SK-N-SH (cell line): ENCODE data around the gene RNF217.

Experiments used
- CTCF ChIP-seq: fragments of 200-600 bp; sonication (generic); IDR thresholded peaks from 2 replicates; pipeline ENCODE4 v1.6.1; 2017; ENCODE audit warnings: antibody characterized with exemption, mild to moderate bottlenecking, moderate library complexity
- EP300 ChIP-seq, 2 experiments: IDR thresholded peaks; 2 replicates each; pipeline versions ENCODE4 v1.4.0 to v1.6.1; 2012; ENCODE audit warnings: borderline replicate concordance in 1 of 2, low read depth in 1 of 2, low read length in 1 of 2
- MXI1 ChIP-seq: IDR thresholded peaks from 2 replicates; pipeline ENCODE4 v1.6.1; 2012; ENCODE audit warnings: mild to moderate bottlenecking, low read depth, low read length, improper control_type of control experiment
- RCOR1 ChIP-seq: fragments of 150-350 bp; IDR thresholded peaks from 2 replicates; pipeline ENCODE4 v1.6.1; 2017; ENCODE audit warnings: antibody characterized with exemption, low read length
- TCF12 ChIP-seq: IDR thresholded peaks from 2 replicates; pipeline ENCODE4 v1.4.0; 2012
- TF ChIP-seq, protein P1 (sequence below): IDR thresholded peaks from 2 replicates; pipeline ENCODE4 v1.4.0; 2012; ENCODE audit warnings: low read depth

DNA sequence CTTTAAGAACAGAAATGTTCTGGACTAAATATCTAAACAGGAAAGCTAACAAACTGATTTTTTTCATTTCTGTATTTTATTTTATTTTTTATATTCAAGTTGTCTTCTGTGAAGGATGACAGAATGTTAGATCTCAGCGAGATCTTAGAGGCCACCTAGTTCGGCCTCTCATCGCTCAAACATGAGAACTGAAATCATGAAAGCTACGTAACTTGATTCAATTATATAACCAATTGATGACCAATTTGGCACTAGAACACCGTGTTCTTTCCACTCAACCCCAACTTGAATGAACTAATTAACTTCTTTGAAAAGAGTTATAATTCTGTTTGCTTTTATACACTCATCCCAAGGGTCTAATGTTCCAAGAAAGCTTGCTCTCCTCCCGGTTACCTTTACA is 24.6 kb upstream of the RNF217 start:
- no peak for TF ChIP-seq EP300 (IDR thresholded peaks at IDR 0.05; ENCODE audit: borderline replicate concordance in 1 of 2, low read depth in 1 of 2, low read length in 1 of 2)
- TF ChIP-seq MXI1: no peak
- no peak for TF ChIP-seq CTCF
- TF ChIP-seq RCOR1: no peak
- TF ChIP-seq, protein P1, sequence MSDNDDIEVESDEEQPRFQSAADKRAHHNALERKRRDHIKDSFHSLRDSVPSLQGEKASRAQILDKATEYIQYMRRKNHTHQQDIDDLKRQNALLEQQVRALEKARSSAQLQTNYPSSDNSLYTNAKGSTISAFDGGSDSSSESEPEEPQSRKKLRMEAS: no peak
- TF ChIP-seq TCF12: no peak
